Neural cell (in vitro differentiated cells): Measurements from ENCODE around the gene TBC1D24.

Source experiments
- CTCF ChIP-seq: fragments of 450-650 bp; IDR thresholded peaks from 2 replicates; pipeline ENCODE4 v1.5.1; 2014; ENCODE audit warnings: antibody characterized with exemption, mild to moderate bottlenecking, moderate library complexity; ENCODE audit not compliant: poor library complexity, severe bottlenecking
- EP300 ChIP-seq: fragments of 450-650 bp; conservative IDR thresholded peaks from 2 replicates; pipeline ENCODE4 v1.6.1; 2014; ENCODE audit warnings: antibody characterized with exemption, mild to moderate bottlenecking, moderate library complexity; ENCODE audit not compliant: poor library complexity, severe bottlenecking

DNA sequence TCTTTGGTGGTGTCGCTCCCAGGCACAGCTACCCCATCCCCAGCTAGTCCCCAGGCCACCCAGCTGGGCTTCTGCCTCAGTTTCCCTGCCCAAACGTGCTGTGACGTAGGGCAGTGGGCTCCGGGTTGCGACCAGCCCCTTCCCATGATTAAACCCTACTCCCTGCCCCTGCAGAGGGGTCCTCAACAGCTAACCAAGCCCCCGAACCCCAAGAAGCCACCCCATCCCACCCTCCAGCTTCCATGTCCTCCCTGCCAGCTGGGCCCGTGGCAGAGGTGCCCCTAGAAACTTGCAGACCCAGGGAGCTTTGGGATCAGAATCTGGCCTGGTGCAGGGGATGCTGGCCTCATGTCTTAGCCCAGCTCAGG, 4.7 kb upstream of the TBC1D24 start:
- TF ChIP-seq CTCF (no peak), EP300 (no peak)
